Gastrocnemius medialis (tissue), 4 donors: ENCODE measurements around the gene ABR. TPM values are rescaled to one million over a fixed set of nuclear protein-coding genes. Genes with fewer than 3 reads are reported as not detected.
"Not testable (repeated sequence)": the region's sequence is repeated elsewhere in the genome, so short reads cannot be mapped to it uniquely, and the experiment has no call there.

ENCODE experiments used
- ATAC-seq, 2 donors: fragments of 150-250 bp; one replicate each; pipeline ENCODE4 v1.9.1; 2016
- DNase-seq, 2 donors: peaks; one replicate each; pipeline ENCODE4 v3.0.0-alpha.2; 2019
- H3K27ac ChIP-seq, 4 donors: fragments of 200-600 bp; sonication (generic); 1 replicate in 1 of 4; 2 replicates in 3 of 4; pipeline ENCODE4 v1.5.1; 2016 to 2018; ENCODE audit warnings: mild to moderate bottlenecking in 2 of 4, moderate library complexity in 1 of 4
- H3K27me3 ChIP-seq, 3 donors: fragments of 200-600 bp; sonication (generic) in 2 of 3; 1 replicate in 1 of 3; 2 replicates in 2 of 3; pipeline versions ENCODE4 v1.5.1 to v1.6.0; 2016 to 2019; ENCODE audit warnings: mild to moderate bottlenecking in 1 of 3, moderate library complexity in 1 of 3
- H3K36me3 ChIP-seq, 2 donors: fragments of 200-600 bp; sonication (generic) in 1 of 2; one replicate each; pipeline ENCODE4 v1.5.1; 2017 to 2018
- H3K4me1 ChIP-seq, 2 donors: fragments of 200-600 bp; sonication (generic) in 1 of 2; one replicate each; pipeline ENCODE4 v1.5.1; 2016 to 2017; ENCODE audit warnings: mild to moderate bottlenecking in 2 of 2
- H3K4me3 ChIP-seq, 4 donors: fragments of 200-600 bp; sonication (generic) in 3 of 4; 1 replicate in 1 of 4; 2 replicates in 3 of 4; pipeline ENCODE4 v1.5.1; 2016 to 2019; ENCODE audit warnings: mild to moderate bottlenecking in 2 of 4
- H3K9me3 ChIP-seq, 3 donors: fragments of 200-600 bp; sonication (generic) in 2 of 3; 1 replicate in 1 of 3; 2 replicates in 2 of 3; pipeline ENCODE4 v1.5.1; 2016 to 2019
- POLR2A ChIP-seq, 2 donors: fragments of 450-650 bp; IDR thresholded peaks; one replicate each; pipeline ENCODE4 v1.6.1; 2017; ENCODE audit warnings: antibody characterized with exemption in 2 of 2, mild to moderate bottlenecking in 2 of 2, moderate library complexity in 2 of 2
- in situ Hi-C, 4 donors: fragments of 200-750 bp; cut with MboI; loops; one replicate each; pipeline versions ENCODE4 v1.15.0 to v1.8.0; 2017; ENCODE audit warnings: low sequenced_read_pairs in 4 of 4
- intact Hi-C: fragments of 100-400 bp; cut with DNase I; formaldehyde crosslinking; loops from one replicate; pipeline ENCODE4 v1.15.1; 2023; ENCODE audit warnings: low total_unique reads
- total RNA-seq, 4 donors: library from RNA; depleted of rRNA; stranded (reverse); fragments of >200 nt; gene quantifications; one replicate each; pipeline versions ENCODE4 v1.1.0 to v1.2.3, GENCODE V29; 2016
- TF ChIP-seq, protein P1 (sequence below), 5 experiments: fragments of 450-650 bp in 3 of 5; fragments of 200-600 bp in 2 of 5; sonication (generic) in 2 of 5; IDR thresholded peaks in 4 of 5; conservative IDR thresholded peaks in 1 of 5; 1 replicate in 4 of 5; 2 replicates in 1 of 5; pipeline ENCODE4 v1.5.1; 2016 to 2019; ENCODE audit warnings: antibody characterized with exemption in 5 of 5, mild to moderate bottlenecking in 3 of 5, moderate library complexity in 3 of 5

The ABR gene
- total RNA-seq, 4 donors from 2014 or later, result 9.7 to 15.4 (median 12.8) TPM

DNA sequence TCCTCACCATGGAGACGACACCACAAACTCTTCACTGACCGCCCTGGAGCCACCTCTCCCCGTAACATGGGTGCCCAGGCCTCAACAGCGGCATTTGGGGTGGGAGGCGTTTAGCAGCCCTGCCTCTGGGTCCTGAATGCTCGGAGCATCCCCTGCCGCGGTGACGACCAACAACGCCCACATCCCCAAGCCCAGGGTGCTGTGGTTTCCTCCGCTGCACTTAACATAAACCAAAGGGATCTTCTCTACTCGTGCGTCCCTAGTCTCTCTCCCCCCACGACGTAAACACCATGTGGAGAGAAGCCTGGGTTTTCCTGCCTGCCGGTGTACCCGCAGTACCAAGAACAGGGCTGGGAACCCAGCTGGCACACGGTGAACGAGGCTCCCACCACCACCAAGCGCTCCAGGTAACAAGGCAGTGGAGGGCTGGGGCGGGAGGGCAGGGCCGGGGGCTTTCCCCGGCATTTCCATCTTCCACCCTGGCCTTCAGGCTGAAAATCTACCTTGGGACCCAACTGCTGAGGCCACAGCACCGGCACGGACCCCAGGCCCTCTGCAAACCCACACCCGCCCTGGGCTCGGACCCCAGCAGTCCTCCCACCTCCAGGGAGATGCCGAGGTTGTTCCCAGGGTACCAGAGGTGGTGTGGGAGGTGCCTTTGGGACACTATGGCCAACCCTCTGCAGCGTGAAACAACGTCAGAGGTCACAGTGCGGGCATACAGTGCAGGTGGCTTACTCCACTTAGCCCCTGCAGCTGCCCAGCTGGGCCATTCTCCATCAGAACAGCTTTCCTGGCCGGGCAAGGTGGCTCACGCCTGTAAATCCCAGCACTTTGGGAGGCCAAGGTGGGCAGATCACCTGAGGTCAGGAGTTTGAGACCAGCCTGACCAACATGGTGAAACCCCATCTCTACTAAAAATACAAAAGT, 128.5 kb downstream of the ABR start:
- no peak overlapping the region for H3K27ac ChIP-seq
- intact Hi-C loops (no loop called here), in situ Hi-C loops (no loop called here)
- TF ChIP-seq, protein P1, sequence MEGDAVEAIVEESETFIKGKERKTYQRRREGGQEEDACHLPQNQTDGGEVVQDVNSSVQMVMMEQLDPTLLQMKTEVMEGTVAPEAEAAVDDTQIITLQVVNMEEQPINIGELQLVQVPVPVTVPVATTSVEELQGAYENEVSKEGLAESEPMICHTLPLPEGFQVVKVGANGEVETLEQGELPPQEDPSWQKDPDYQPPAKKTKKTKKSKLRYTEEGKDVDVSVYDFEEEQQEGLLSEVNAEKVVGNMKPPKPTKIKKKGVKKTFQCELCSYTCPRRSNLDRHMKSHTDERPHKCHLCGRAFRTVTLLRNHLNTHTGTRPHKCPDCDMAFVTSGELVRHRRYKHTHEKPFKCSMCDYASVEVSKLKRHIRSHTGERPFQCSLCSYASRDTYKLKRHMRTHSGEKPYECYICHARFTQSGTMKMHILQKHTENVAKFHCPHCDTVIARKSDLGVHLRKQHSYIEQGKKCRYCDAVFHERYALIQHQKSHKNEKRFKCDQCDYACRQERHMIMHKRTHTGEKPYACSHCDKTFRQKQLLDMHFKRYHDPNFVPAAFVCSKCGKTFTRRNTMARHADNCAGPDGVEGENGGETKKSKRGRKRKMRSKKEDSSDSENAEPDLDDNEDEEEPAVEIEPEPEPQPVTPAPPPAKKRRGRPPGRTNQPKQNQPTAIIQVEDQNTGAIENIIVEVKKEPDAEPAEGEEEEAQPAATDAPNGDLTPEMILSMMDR (IDR thresholded peaks at IDR 0.05 in 4 of 5, conservative IDR thresholded peaks at IDR 0.05 in 1 of 5), result no peak
- no peak for TF ChIP-seq POLR2A (IDR thresholded peaks at IDR 0.05)
- no peaks in the 10 kb centered on the region for H3K27me3 ChIP-seq
- no peak overlapping the region for H3K4me3 ChIP-seq
- ATAC-seq, result no peak
- H3K36me3 ChIP-seq, result no peaks in the 10 kb centered on the region
- no peaks in the 10 kb centered on the region for H3K9me3 ChIP-seq
- no peak for DNase-seq
- peaks cover 5 to 6% of the 10 kb centered on the region in 2 donors for H3K4me1 ChIP-seq

DNA sequence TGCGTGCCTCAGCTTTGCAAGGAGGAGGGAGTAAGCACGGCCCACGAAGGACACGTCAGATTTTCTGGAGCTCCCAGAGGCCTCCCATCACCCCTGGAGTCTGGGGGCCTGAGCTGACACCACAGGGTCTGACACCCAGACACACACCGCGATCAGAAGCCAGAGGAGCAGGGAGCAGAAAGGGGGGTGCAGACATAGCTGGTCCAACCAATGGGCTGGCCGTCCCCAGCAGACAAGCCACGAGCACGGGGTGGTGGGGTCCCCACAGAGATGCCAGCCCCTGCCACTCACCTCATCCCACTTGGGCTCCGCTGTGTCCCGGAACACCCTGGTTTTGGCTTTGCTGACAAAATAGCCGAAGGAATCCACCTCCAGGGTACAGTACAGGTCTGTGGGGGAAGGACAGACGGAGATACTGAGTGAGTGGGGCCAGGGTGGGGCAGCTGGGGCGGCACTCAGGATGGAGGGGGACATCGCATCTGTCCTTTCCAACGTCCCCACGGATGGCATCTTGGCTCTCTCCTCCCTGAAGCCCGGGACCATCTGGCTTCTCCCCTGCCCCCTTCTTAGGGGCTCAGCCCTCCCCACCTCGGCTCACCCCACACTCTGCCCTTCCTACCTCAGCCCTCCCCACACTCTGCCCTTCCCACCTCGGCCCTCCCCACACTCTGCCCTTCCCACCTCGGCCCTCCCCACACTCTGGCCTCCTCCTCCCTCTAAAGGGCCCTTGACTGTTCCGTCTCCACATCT, 129.4 kb downstream of the ABR start:
- ATAC-seq (no peak), DNase-seq (no peak)
- Histone ChIP-seq H3K4me1 (no peaks in the 10 kb centered on the region), H3K9me3 (no peaks in the 10 kb centered on the region), H3K36me3 (no peaks in the 10 kb centered on the region), H3K27me3 (no peaks in the 10 kb centered on the region), H3K4me3 (no peak overlapping the region), H3K27ac (no peak overlapping the region)
- intact Hi-C loops, result no loop called here
- TF ChIP-seq, protein P1 (IDR thresholded peaks at IDR 0.05 in 4 of 5, conservative IDR thresholded peaks at IDR 0.05 in 1 of 5), result no peak
- no peak for TF ChIP-seq POLR2A (IDR thresholded peaks at IDR 0.05)
- in situ Hi-C loops, result no loop called here

DNA sequence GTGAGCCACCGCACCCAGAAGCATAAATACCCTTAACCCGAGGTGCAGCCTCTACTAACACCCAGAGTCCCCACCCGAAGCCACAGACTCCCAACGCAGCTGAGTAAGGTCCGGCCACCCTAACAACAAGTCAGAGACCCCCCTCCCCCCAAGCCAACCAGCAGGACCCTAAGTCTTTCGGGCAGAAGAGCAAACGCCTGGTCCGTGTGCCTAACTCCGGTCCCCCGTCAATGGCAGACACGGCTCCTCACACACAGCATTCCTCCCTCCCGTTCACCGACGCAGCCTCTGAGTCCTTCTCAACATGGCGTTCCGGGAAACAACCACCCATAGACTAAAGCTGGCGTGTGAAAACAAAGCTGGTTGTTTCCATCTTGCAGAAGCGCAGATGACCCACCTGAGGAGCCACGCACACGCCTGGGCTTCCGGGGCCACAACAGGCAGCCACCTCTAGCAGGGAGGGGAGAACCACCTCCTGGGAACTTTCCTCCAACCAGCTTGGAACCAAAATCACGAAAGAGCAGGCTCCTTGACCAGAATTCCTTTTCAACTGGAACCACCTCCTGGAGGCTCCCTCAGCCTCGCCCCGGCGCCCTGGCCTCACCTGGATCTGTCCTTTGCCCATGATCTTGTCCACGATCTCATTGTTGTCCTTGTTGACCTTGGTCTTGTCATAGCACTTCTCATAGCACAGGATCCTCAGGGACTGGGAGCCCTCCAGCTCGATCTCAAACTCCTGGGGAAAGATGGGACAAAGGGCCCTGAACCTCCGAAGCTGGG, 130.1 kb downstream of the ABR start:
- ATAC-seq, result no peak
- no peaks in the 10 kb centered on the region for H3K27me3 ChIP-seq
- peaks cover 0 to 2% of the 10 kb centered on the region in 2 donors for H3K4me1 ChIP-seq
- in situ Hi-C loops, result no loop called here
- no peak for DNase-seq
- no peak overlapping the region for H3K4me3 ChIP-seq
- TF ChIP-seq, protein P1 (IDR thresholded peaks at IDR 0.05 in 4 of 5, conservative IDR thresholded peaks at IDR 0.05 in 1 of 5), result no peak
- no peak for TF ChIP-seq POLR2A (IDR thresholded peaks at IDR 0.05)
- intact Hi-C loops, result no loop called here
- H3K36me3 ChIP-seq, result no peaks in the 10 kb centered on the region
- no peaks in the 10 kb centered on the region for H3K9me3 ChIP-seq
- no peak overlapping the region for H3K27ac ChIP-seq

DNA sequence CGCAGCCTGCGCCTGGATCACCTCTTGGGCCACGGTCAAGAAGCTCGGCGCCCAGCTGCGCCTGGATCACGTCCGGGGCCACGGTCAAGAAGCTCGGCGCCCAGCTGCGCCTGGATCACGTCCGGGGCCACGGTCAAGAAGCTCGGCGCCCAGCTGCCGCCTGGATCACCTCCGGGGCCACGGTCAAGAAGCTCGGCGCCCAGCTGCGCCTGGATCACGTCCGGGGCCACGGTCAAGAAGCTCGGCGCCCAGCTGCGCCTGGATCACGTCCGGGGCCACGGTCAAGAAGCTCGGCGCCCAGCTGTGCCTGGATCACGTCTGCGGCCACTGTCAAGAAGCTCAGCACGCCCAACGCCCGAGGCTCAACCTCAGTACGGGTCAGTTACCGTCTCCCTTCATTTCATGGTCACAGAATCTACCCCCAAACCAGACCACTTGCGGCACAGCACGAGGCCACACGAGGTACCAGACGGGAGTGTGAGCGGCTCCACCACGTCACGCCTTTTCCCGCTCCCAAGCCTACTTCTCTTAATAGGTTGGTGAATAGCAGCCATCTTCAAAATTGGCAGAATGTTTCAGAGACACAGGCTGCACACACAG, 131.2 kb downstream of the ABR start:
- H3K9me3 ChIP-seq, H3K27ac ChIP-seq, H3K27me3 ChIP-seq, DNase-seq, H3K4me3 ChIP-seq, H3K4me1 ChIP-seq, in situ Hi-C loops, intact Hi-C loops, H3K36me3 ChIP-seq, ATAC-seq: not testable (repeated sequence)
